HUES6 (cell line): ENCODE measurements around the gene ITGA2.
A peak's percentile ranks its signal among the peaks of the same experiment; 100 is the strongest.

Experiments used
- H3K27ac ChIP-seq: 2 replicates; pipeline ENCODE4 v1.7.0; 2013; ENCODE audit warnings: low read depth, mild to moderate bottlenecking, low read length, inconsistent platforms
- H3K27me3 ChIP-seq: 2 replicates; pipeline ENCODE4 v1.6.1; 2013; ENCODE audit warnings: low read length; ENCODE audit not compliant: control insufficient read depth, insufficient read depth
- H3K36me3 ChIP-seq: 2 replicates; pipeline ENCODE4 v1.6.1; 2013; ENCODE audit warnings: low read length; ENCODE audit not compliant: control insufficient read depth, insufficient read depth
- H3K4me1 ChIP-seq: 2 replicates; pipeline ENCODE4 v1.6.1; 2013; ENCODE audit warnings: low read length; ENCODE audit not compliant: control insufficient read depth, insufficient read depth
- H3K4me3 ChIP-seq: 2 replicates; pipeline ENCODE4 v1.5.1; 2013; ENCODE audit warnings: low read depth, low read length
- H3K9ac ChIP-seq: one replicate; pipeline ENCODE4 v1.6.1; 2013; ENCODE audit warnings: mild to moderate bottlenecking, low read length
- H3K9me3 ChIP-seq: 2 replicates; pipeline ENCODE4 v1.6.1; 2013; ENCODE audit warnings: low read depth, low read length; ENCODE audit not compliant: control insufficient read depth, insufficient read depth

The ITGA2 gene

GRCh38 chr5:52989781-52990527 lies 802 bp downstream of the ITGA2 start:
- Histone ChIP-seq H3K27ac (no peak overlapping the region), H3K4me3 (peak overlapping the region; percentile 90), H3K4me1 (no peaks in the 10 kb centered on the region)

GRCh38 chr5:52990528-52990925 lies 1.4 kb downstream of the ITGA2 start:
- Histone ChIP-seq H3K36me3 (no peaks in the 10 kb centered on the region), H3K27me3 (peaks cover 46% of the 10 kb centered on the region), H3K4me3 (peak overlapping the region; percentile 90), H3K4me1 (no peaks in the 10 kb centered on the region), H3K9me3 (no peaks in the 10 kb centered on the region), H3K9ac (no peak overlapping the region), H3K27ac (no peak overlapping the region)

More at GRCh38 chr5:52989781-52990527, 802 bp downstream of the ITGA2 start:
- H3K9ac ChIP-seq: peak overlapping the region; percentile 62
- H3K9me3 ChIP-seq: no peaks in the 10 kb centered on the region
- H3K27me3 ChIP-seq: peaks cover 46% of the 10 kb centered on the region
- no peaks in the 10 kb centered on the region for H3K36me3 ChIP-seq

- Histone ChIP-seq H3K27ac (no peak overlapping the region), H3K4me3 (no peak overlapping the region), H3K4me1 (no peaks in the 10 kb centered on the region), H3K27me3 (peaks cover 32% of the 10 kb centered on the region), H3K9me3 (no peaks in the 10 kb centered on the region), H3K9ac (no peak overlapping the region), H3K36me3 (no peaks in the 10 kb centered on the region)
Observed at GRCh38 chr5:52993367-52993766, 4.2 kb downstream of the ITGA2 start.

GRCh38 chr5:52994266-52994665 lies 5.1 kb downstream of the ITGA2 start:
- H3K4me3 ChIP-seq: no peak overlapping the region
- H3K4me1 ChIP-seq: no peaks in the 10 kb centered on the region
- no peak overlapping the region for H3K27ac ChIP-seq
- H3K36me3 ChIP-seq: no peaks in the 10 kb centered on the region
- H3K27me3 ChIP-seq: peaks cover 24% of the 10 kb centered on the region
- no peak overlapping the region for H3K9ac ChIP-seq
- no peaks in the 10 kb centered on the region for H3K9me3 ChIP-seq

GRCh38 chr5:52995095-52995494 lies 5.9 kb downstream of the ITGA2 start:
- no peak overlapping the region for H3K9ac ChIP-seq
- no peak overlapping the region for H3K27ac ChIP-seq
- H3K4me3 ChIP-seq: no peak overlapping the region
- H3K27me3 ChIP-seq: peaks cover 15% of the 10 kb centered on the region; the same call in 1 of the 2 replicates
- H3K9me3 ChIP-seq: no peaks in the 10 kb centered on the region
- no peaks in the 10 kb centered on the region for H3K4me1 ChIP-seq
- H3K36me3 ChIP-seq: no peaks in the 10 kb centered on the region

- no peak overlapping the region for H3K9ac ChIP-seq
- peaks cover 7% of the 10 kb centered on the region; the same call in 1 of the 2 replicates for H3K27me3 ChIP-seq
- no peaks in the 10 kb centered on the region for H3K36me3 ChIP-seq
- no peak overlapping the region for H3K4me3 ChIP-seq
- H3K4me1 ChIP-seq: no peaks in the 10 kb centered on the region
- no peaks in the 10 kb centered on the region for H3K9me3 ChIP-seq
- no peak overlapping the region for H3K27ac ChIP-seq
Observed at GRCh38 chr5:52995914-52996313, 6.8 kb downstream of the ITGA2 start.

- no peak overlapping the region for H3K4me3 ChIP-seq
- H3K36me3 ChIP-seq: no peaks in the 10 kb centered on the region
- H3K9me3 ChIP-seq: no peaks in the 10 kb centered on the region
- no peak overlapping the region for H3K27ac ChIP-seq
- peaks cover 2% of the 10 kb centered on the region; the same call in 1 of the 2 replicates for H3K27me3 ChIP-seq
- H3K9ac ChIP-seq: no peak overlapping the region
- H3K4me1 ChIP-seq: no peaks in the 10 kb centered on the region
Observed at GRCh38 chr5:52996979-52997378, 7.8 kb downstream of the ITGA2 start.

- H3K27ac ChIP-seq: no peak overlapping the region
Observed at GRCh38 chr5:52997424-52997823, 8.3 kb downstream of the ITGA2 start.

GRCh38 chr5:52998552-52999313 lies 9.6 kb downstream of the ITGA2 start:
- Histone ChIP-seq H3K27ac (no peak overlapping the region), H3K4me3 (no peak overlapping the region), H3K9ac (no peak overlapping the region), H3K4me1 (no peaks in the 10 kb centered on the region), H3K36me3 (no peaks in the 10 kb centered on the region), H3K9me3 (no peaks in the 10 kb centered on the region), H3K27me3 (no peaks in the 10 kb centered on the region)

More at GRCh38 chr5:52997424-52997823, 8.3 kb downstream of the ITGA2 start:
- Histone ChIP-seq H3K27me3 (no peaks in the 10 kb centered on the region; the same call in 1 of the 2 replicates), H3K9ac (no peak overlapping the region), H3K4me3 (no peak overlapping the region), H3K4me1 (no peaks in the 10 kb centered on the region), H3K9me3 (no peaks in the 10 kb centered on the region), H3K36me3 (no peaks in the 10 kb centered on the region)

- no peaks in the 10 kb centered on the region for H3K9me3 ChIP-seq
- no peak overlapping the region for H3K4me3 ChIP-seq
- H3K9ac ChIP-seq: no peak overlapping the region
- H3K36me3 ChIP-seq: no peaks in the 10 kb centered on the region
- no peaks in the 10 kb centered on the region for H3K27me3 ChIP-seq
- H3K27ac ChIP-seq: no peak overlapping the region
- no peaks in the 10 kb centered on the region for H3K4me1 ChIP-seq
Observed at GRCh38 chr5:52999344-52999949, 10.3 kb downstream of the ITGA2 start.

GRCh38 chr5:53001541-53001940 lies 12.4 kb downstream of the ITGA2 start:
- Histone ChIP-seq H3K4me1 (no peaks in the 10 kb centered on the region), H3K4me3 (no peak overlapping the region), H3K36me3 (no peaks in the 10 kb centered on the region), H3K27ac (no peak overlapping the region), H3K9me3 (no peaks in the 10 kb centered on the region), H3K9ac (no peak overlapping the region), H3K27me3 (no peaks in the 10 kb centered on the region)
